GM10266 (cell line): Measurements from ENCODE around the gene ZNF280D.
A peak's percentile ranks its signal among the peaks of the same experiment; 100 is the strongest.

Experiments
- DNase-seq: peaks from one replicate; pipeline ENCODE4 v3.0.0; 2012; ENCODE audit errors: extremely low spot score
- TF ChIP-seq, protein P1 (sequence below): IDR thresholded peaks from 2 replicates; pipeline ENCODE4 v1.5.1; 2012; ENCODE audit warnings: mild to moderate bottlenecking, low read depth; ENCODE audit not compliant: control insufficient read depth, insufficient read depth; ENCODE audit errors: missing control alignments

Gene ZNF280D

DNA sequence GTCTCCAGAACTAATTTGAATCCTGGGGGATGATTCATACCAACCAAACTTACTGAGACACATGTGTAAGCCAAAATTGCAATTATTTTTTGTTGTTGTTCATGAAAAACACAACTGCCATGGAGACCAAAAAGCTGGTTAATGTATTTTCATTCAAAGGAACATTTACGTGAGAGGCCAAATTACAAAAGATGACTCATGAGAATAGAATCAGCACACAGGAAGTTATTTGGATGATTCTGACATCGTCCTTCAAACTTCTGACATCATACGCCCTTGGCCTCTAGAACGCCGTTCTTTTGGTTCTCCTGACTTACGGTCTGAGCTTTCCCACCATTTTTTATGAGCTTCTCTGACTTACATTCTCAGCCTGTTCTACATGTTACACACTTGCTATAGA lies 3.0 kb upstream of the ZNF280D start:
- TF ChIP-seq, protein P1, sequence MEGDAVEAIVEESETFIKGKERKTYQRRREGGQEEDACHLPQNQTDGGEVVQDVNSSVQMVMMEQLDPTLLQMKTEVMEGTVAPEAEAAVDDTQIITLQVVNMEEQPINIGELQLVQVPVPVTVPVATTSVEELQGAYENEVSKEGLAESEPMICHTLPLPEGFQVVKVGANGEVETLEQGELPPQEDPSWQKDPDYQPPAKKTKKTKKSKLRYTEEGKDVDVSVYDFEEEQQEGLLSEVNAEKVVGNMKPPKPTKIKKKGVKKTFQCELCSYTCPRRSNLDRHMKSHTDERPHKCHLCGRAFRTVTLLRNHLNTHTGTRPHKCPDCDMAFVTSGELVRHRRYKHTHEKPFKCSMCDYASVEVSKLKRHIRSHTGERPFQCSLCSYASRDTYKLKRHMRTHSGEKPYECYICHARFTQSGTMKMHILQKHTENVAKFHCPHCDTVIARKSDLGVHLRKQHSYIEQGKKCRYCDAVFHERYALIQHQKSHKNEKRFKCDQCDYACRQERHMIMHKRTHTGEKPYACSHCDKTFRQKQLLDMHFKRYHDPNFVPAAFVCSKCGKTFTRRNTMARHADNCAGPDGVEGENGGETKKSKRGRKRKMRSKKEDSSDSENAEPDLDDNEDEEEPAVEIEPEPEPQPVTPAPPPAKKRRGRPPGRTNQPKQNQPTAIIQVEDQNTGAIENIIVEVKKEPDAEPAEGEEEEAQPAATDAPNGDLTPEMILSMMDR, result no peak
- DNase-seq, result no peak

DNA sequence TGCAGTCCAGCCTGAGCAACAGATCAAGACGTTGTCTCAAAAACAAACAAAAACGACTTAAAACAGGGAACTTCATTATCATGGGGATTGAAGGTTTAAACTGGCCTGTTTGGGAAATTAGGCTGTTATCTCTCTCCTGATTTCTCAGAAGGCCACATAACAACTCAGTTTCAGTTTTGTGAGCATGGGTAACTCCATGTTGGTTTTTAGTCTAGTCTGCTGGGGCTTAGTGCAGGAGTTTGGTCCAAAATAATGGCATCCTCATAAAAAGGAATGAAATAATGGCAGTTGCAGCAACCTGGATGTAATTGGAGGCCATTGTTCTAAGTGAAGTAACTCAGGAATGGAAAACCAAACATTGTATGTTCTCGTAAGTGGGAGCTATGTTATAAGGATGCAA lies 2.3 kb upstream of the ZNF280D start:
- DNase-seq, result no peak
- TF ChIP-seq, protein P1, result no peak

DNA sequence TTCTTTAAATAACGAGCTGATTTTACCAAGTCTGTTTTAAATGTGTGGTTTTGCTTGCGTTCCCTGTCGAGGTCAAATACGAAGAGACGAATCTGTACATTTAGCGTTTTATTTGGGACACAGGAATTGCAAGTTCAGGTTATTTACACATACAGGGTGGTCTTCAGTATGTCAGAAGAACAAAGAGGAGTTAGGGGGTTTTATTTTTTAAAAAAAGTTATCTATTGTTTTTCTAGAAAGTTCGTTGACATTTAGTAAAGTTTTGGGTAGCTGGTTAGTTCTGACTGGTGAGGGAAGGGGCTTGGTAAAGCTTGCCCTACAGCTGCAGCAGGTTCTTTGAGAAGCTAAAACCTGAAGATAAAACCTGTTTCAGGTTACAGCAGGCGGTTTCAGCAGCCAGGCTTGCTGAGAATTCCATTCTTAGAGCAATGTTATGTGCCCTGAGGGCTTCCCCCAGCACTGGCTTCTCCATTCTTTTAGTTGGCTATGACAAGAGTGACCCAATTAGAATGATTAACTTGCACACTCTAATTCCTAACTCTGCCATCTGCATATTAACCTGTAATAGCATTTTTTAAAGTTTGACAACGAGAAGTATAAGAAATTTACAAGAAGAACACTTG lies 815 bp upstream of the ZNF280D start:
- TF ChIP-seq, protein P1, result no peak
- no peak for DNase-seq

DNA sequence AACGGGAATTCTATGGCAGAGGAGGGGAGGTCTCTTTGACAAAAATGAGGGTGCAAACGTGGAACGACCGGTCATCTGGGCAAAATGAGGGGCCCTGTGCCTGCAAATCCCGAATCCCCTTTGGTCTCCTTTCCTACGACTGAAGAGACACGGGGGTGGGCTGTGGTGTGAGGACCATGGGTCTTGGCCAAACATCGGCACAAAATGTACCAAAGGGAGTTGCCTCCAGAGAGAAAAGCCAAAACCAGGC lies 498 bp downstream of the ZNF280D start:
- TF ChIP-seq, protein P1, result no peak
- peak; percentile 12 for DNase-seq

DNA sequence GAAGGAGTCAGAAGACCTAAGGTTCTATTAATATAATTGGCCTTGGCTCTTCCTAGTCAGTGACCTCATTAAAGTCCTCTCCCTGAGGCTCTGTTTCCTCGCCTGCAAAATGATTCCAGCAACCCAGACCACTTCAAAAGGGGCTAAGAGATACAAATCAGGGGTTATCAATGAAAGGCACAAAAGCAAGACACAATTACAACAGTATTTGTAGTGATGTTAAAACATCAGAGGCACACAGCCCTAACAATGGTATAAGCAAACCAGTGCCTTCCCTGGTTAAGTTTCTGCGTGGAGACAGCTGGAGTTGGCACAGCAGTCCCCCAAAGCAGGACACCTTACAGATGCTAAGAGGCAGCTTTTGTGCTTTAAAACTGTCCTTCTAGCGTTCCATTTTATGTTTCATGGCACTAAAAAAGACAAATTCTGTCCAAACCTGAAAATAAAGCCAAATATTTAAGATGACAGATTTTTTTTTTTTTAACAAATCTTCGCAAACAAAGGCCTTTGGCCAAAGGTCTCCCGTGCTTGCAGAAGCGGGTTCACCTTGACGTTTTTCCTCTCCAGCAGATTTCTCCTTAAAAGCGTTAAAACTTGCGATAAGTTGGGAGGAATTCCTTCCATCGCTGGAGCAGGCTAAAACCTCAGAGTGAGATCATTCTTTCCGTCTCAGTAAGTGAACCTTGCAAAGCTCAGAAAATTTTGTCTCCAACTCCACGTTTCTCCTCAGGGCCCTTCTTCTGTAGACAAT lies 999 bp downstream of the ZNF280D start:
- peak; percentile 41 for DNase-seq
- TF ChIP-seq, protein P1, result no peak

DNA sequence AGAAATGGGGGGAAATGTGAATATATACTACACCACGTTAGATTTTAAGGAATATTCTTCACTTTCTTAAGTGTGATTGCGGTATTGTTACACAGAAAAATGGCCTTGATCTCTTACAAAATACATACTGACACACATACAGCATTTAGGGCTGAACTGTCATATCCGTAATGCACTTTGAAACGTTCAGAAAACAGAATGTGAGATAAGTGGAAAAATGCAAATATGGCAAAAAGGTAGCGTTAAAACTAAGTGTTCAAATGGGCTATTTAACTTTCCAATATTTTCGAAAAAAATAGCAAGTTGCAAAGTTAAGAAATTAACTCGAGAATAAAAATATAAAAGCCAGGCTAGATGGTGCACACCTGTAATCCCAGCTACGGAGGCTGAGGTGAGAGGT lies 1.8 kb downstream of the ZNF280D start:
- TF ChIP-seq, protein P1, result no peak
- no peak for DNase-seq

DNA sequence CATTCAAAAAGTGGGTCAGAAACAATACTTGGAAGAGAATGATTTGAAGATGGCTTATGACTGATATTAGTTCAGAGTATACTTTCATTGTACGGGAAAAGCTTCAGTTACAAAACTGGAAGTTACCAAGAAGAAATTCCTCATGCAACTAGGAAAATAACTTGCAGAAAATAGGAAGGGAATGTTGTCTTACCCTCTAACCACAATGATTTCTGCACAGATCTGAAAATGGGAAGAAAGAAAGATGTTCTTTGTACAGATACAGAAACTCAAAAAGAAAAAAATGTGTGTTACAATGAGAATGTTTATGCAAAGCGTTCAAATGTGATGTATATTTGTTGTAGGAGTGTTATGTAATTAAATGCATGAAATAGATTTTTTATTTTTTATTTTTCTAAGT lies 3.7 kb downstream of the ZNF280D start:
- TF ChIP-seq, protein P1, result no peak
- no peak for DNase-seq
